NCI-H128 (cell line): ENCODE measurements around the gene VKORC1.

ENCODE experiments used
- DNase-seq: peaks from one replicate; lab custom pipeline; 2025; ENCODE audit not compliant: unreplicated experiment; lab: John Stamatoyannopoulos, UW

The VKORC1 gene

GRCh38 chr16:31083081-31083480 lies 11.5 kb downstream of the VKORC1 start:
- no peak for DNase-seq

- no peak for DNase-seq
Measured at GRCh38 chr16:31082368-31083045, 12.1 kb downstream of the VKORC1 start.

GRCh38 chr16:31081428-31082351 lies 12.9 kb downstream of the VKORC1 start:
- no peak for DNase-seq

GRCh38 chr16:31080756-31081419 lies 13.7 kb downstream of the VKORC1 start:
- DNase-seq = no peak

- DNase-seq = no peak
Measured at GRCh38 chr16:31080035-31080629, 14.5 kb downstream of the VKORC1 start.

GRCh38 chr16:31079342-31079944 lies 15.2 kb downstream of the VKORC1 start:
- no peak for DNase-seq

GRCh38 chr16:31078597-31079341 lies 15.8 kb downstream of the VKORC1 start:
- no peak for DNase-seq

- DNase-seq = no peak
Measured at GRCh38 chr16:31077592-31078396, 16.8 kb downstream of the VKORC1 start.

- DNase-seq = no peak
Measured at GRCh38 chr16:31077024-31077423, 17.6 kb downstream of the VKORC1 start.

- DNase-seq = no peak
Measured at GRCh38 chr16:31076319-31076718, 18.3 kb downstream of the VKORC1 start.

GRCh38 chr16:31074814-31075183 lies 19.8 kb downstream of the VKORC1 start:
- DNase-seq = no peak

- peak; percentile 91 for DNase-seq
Measured at GRCh38 chr16:31073970-31074813, 20.4 kb downstream of the VKORC1 start, which contains the start of the genes ZNF646 and ZNF668. TSS of gene ZNF646 (plus strand) at chr16:31074422. CDS start at chr16:31076325, 1,903 bp downstream. TSS of gene ZNF668 (minus strand) at chr16:31074240. CDS start at chr16:31064459, 9,781 bp downstream.

GRCh38 chr16:31073142-31073969 lies 21.2 kb downstream of the VKORC1 start:
- DNase-seq = peak; percentile 64

- DNase-seq = no peak
Measured at GRCh38 chr16:31072540-31073141, 22.0 kb downstream of the VKORC1 start.

- no peak for DNase-seq
Measured at GRCh38 chr16:31071861-31072260, 22.7 kb downstream of the VKORC1 start.

GRCh38 chr16:31067342-31067741 lies 27.3 kb downstream of the VKORC1 start:
- no peak for DNase-seq

- no peak for DNase-seq
Measured at GRCh38 chr16:31064882-31065461, 29.6 kb downstream of the VKORC1 start.
